ENCODE results near the gene C4BPB. TPM values are rescaled to one million over a fixed set of nuclear protein-coding genes. Genes with fewer than 3 reads are reported as not detected.
A peak's percentile ranks its signal among the peaks of the same experiment; 100 is the strongest.

The C4BPB gene
- total and polyA plus RNA-seq, 10 donors = 0.24 to 1.4 (median 0.59) TPM; not detected in 1

GRCh38 chr1:207102146-207102545 lies 13.5 kb downstream of the C4BPB start:
- 69 to 83% (median 73%) methylated on average over 5 of the region's 5 CpGs for WGBS, 5 donors
- H3K9me3 ChIP-seq = peaks cover 0 to 6% (median 0%) of the 10 kb centered on the region in 8 donors
- H3K36me3 ChIP-seq = no peaks in the 10 kb centered on the region
- no peak for DNase-seq
- intact Hi-C loops (cut with DNase I; ENCODE audit: low total_unique reads) = no loop called here
- no peaks in the 10 kb centered on the region for H3K27me3 ChIP-seq (replicated peaks in 1 of 7)
- no peak for TF ChIP-seq POLR2AphosphoS5 (IDR thresholded peaks at IDR 0.05)
- no peak for TF ChIP-seq CTCF (IDR thresholded peaks at IDR 0.05 in 8 of 11, conservative IDR thresholded peaks at IDR 0.05 in 3 of 11)
- TF ChIP-seq POLR2A (IDR thresholded peaks at IDR 0.05) = no peak
- H3K27ac ChIP-seq = no peak overlapping the region
- H3K4me1 ChIP-seq = no peaks in the 10 kb centered on the region
- no peak overlapping the region for H3K4me3 ChIP-seq

DNA sequence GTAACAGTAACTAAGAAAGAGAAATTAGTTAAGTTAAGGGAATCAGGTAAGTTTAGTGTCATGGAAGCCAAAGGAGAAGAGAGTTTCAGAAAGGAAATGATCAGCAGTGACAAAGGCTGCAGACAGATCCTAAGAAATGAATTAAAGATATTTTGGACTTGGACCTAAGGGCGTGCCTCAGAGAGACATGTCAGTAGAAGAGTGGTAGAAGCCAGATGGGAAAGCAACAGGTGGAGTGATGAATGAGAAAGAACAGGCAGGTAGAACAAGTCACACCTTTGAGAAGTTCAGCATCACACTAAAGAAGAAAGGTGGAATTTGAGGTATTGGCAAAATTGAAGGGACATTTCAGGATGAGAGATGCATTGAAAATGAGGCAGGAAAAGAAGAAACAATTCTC lies 14.0 kb downstream of the C4BPB start:
- 71 to 94% (median 89%) methylated on average over 1 of the region's 1 CpG for WGBS, 5 donors
- Histone ChIP-seq H3K9me3 (peaks cover 0 to 6% (median 0%) of the 10 kb centered on the region in 8 donors), H3K4me1 (no peaks in the 10 kb centered on the region), H3K36me3 (no peaks in the 10 kb centered on the region), H3K4me3 (no peak overlapping the region), H3K27me3 (replicated peaks in 1 of 7) (no peaks in the 10 kb centered on the region), H3K27ac (no peak overlapping the region)
- intact Hi-C loops (cut with DNase I; ENCODE audit: low total_unique reads) = no loop called here
- no peak for DNase-seq
- no peak for TF ChIP-seq POLR2AphosphoS5 (IDR thresholded peaks at IDR 0.05)
- TF ChIP-seq CTCF (IDR thresholded peaks at IDR 0.05 in 8 of 11, conservative IDR thresholded peaks at IDR 0.05 in 3 of 11) = no peak
- TF ChIP-seq POLR2A (IDR thresholded peaks at IDR 0.05) = no peak

DNA sequence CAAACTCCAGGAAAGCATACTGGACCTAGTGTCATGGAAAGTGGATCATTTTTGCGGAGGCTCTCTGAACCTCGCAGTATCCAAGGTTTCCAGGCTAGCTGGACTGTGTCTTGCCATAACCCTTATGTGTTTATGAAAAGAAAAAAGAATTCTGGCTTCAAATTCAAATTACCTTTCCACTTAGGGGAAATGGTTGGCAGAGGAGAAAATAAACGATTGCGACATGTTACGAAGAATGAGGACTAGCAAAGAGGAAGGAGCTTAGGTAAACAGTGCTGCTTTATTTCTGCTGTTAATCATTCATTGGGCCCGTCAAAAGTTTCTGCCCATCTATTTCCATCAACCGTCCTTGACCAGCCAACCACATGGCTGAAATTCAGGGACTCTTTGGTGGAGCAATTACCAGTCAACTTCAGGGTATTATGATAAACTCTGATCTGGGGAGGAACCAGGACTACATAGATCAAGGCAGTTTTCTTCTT lies 15.3 kb downstream of the C4BPB start, which contains the start of gene C4BPA:
Gene C4BPA, plus strand, starts transcription at position 342 of the 482 bp plus-strand sequence. CDS start 8,793 bp downstream, outside the sequence.
- 54 to 80% (median 66%) methylated on average over 7 of the region's 7 CpGs for WGBS, 5 donors
- Histone ChIP-seq H3K27me3 (replicated peaks in 1 of 7) (no peaks in the 10 kb centered on the region), H3K36me3 (no peaks in the 10 kb centered on the region), H3K4me3 (no peak within 1 kb of the TSS), H3K9me3 (peaks cover 0 to 3% (median 0%) of the 10 kb centered on the region in 8 donors), H3K27ac (peak within 1 kb of the TSS in 2 of 8 donors; percentile 21 to 64), H3K4me1 (no peaks in the 10 kb centered on the region)
- no peak for DNase-seq
- intact Hi-C loops (cut with DNase I; ENCODE audit: low total_unique reads) = no loop called here
- TF ChIP-seq CTCF (IDR thresholded peaks at IDR 0.05 in 8 of 11, conservative IDR thresholded peaks at IDR 0.05 in 3 of 11) = no peak
- TF ChIP-seq POLR2A (IDR thresholded peaks at IDR 0.05) = no peak
- TF ChIP-seq POLR2AphosphoS5 (IDR thresholded peaks at IDR 0.05) = no peak

GRCh38 chr1:207109004-207109403 lies 20.3 kb downstream of the C4BPB start:
- DNase-seq = no peak
- H3K9me3 ChIP-seq = no peaks in the 10 kb centered on the region
- intact Hi-C loops (cut with DNase I; ENCODE audit: low total_unique reads) = no loop called here
- no peak overlapping the region for H3K27ac ChIP-seq
- no peaks in the 10 kb centered on the region for H3K36me3 ChIP-seq
- 88 to 98% (median 91%) methylated on average over 3 of the region's 3 CpGs for WGBS, 5 donors
- no peaks in the 10 kb centered on the region for H3K27me3 ChIP-seq (replicated peaks in 1 of 7)
- H3K4me1 ChIP-seq = no peaks in the 10 kb centered on the region
- TF ChIP-seq POLR2A (IDR thresholded peaks at IDR 0.05) (no peak), CTCF (IDR thresholded peaks at IDR 0.05 in 8 of 11, conservative IDR thresholded peaks at IDR 0.05 in 3 of 11) (no peak), POLR2AphosphoS5 (IDR thresholded peaks at IDR 0.05) (no peak)
- no peak overlapping the region for H3K4me3 ChIP-seq
